ENCODE results near the gene BTNL9.
"Not testable (repeated sequence)": the region's sequence is repeated elsewhere in the genome, so short reads cannot be mapped to it uniquely, and the experiment has no call there.

BTNL9 gene

DNA sequence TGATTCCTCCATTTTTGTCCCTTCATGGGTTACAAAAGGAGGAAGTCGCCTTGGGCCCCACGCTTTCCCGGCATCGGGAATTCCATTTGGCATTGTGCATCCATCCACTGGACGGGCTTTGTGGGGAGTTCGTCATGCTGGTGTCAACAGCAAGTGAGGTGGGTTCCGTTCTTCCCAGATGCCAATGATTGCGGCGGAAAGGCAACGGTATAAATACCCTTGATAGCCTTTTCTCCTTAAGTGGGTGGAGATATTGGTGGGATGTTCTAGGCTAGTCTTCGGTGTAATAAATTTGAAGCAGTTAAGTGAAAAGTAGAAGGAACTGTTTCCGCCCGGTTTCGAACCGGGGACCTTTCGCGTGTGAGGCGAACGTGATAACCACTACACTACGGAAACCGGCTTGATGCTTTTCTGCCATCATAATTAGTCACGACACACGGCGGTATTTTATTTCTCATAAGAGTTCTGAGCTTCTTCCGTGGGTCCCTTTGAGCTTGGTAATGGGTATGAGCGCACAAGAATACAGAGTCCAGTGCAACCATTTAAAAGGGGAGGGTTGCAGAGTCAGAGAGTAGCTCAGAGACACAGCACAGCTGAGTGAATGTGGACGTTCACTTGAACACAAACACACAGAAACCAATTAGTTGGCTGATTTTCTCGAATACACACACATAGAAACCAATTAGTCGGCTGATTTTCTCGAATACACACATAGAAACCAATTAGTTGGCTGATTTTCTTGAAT lies 62.0 kb downstream of the BTNL9 start:
- DNase-seq, result not testable (repeated sequence)

DNA sequence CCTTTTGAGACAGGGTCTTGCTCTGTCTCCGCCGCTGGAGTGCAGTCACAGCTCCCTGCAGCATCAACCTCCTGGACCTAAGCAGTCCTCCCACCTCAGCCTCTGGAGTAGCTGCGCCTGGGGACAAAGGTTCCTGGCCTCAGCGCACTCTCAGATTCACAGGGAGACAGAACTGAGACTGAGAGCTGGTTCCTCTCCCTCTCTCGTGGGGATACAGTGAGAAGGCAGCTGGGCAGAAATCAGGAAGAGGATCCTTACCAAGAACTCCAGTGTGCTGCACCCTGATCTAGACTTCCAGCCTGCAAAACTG lies 64.1 kb downstream of the BTNL9 start:
- peak in 1 of 2 experiments; percentile 0 for DNase-seq

DNA sequence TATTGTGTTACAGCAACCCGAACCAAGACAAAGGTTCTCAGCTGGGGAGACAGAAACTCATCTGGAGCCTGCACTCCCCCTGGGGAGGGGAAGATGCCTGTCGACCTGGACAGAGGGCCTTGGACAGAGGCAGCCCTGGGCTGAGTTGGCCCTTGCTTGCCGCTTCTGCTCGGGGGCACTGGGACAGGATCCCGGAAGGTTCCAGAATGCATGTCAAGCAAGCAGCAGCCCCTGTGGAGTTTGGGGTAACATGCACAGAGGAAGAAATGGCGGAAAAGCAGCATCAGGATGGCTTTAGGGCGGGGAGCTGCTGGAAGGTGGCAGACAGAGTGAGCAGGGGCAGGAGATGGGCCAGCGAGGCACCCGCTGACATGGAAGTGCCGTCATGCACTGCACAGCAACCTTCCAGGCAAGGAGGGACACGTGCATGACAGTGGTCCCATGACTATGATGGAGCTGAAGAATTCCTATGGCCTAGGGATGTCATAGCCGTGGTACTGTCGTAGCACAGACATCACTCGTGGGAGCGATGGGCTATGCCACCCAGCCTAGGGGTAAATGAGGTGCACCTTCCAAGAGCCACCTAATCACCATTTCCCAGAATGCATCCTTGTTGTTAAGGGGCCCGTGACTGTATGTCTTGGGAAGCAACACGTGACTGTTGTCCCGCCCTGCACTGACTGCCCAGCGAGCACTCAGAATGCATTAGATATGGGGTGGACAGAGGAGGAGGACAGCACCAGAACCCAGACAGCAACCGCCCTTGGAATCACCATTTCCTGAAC lies 64.7 kb downstream of the BTNL9 start:
- DNase-seq, result not testable (repeated sequence)

- no peak for DNase-seq
These were observed 65.4 kb downstream of the BTNL9 start for GRCh38 chr5:181105391-181106025.

DNA sequence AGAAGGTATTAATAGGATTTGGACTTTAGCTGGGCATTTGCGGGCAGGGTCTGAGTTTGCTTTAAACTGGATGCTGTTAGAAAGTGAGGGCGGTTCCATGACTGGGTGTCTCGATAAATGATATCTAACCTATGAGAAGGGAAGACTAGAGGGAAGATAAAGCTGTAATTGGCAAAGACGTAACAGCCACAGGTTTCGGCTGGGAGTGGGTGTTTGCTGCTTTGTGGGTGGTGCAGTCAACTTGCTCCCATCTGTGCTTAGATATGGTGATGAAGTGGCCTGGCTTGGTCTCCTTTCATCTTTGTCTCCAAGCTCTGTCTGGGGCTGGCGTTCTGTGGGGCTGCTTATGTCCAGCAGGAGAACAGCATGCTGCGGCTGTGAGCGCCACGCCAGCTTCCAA lies 67.6 kb downstream of the BTNL9 start:
- DNase-seq, result no peak

GRCh38 chr5:181108578-181109165 lies 68.6 kb downstream of the BTNL9 start:
- DNase-seq, result no peak

GRCh38 chr5:181109489-181110013 lies 69.5 kb downstream of the BTNL9 start:
- no peak for DNase-seq

DNA sequence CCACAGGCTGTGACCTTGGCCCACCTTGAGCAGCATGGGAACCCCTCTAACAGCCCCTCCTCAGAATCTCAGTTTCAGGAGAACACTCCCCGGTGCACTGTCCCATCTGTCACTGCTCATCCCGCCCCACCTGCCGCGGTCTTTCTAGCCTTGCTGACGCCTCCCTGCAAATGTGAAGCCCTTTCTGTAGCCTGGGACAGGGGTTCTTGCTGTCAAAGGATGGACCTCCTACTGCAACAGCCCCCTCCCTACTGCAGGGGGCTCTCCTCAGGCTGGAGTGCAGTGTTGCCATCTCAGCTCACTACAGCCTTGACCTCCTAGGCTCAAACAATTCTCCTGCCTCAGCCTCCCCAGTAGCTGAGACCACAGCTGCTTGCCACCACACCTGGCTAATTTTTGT lies 70.9 kb downstream of the BTNL9 start:
- DNase-seq, result no peak

Data from NCI-H526 (cell line).